Loucy (cell line): Measurements from ENCODE around the gene CEP170.

ENCODE experiments used
- EZH2phosphoT487 ChIP-seq: fragments of 200-600 bp; IDR thresholded peaks from 2 replicates; pipeline ENCODE4 v1.6.1; 2018; ENCODE audit warnings: antibody characterized with exemption, mild to moderate bottlenecking, moderate library complexity, borderline replicate concordance
- TF ChIP-seq, protein P1 (sequence below): fragments of 200-600 bp; sonication (generic); conservative IDR thresholded peaks from 2 replicates; pipeline ENCODE4 v1.5.1; 2014; ENCODE audit warnings: mild to moderate bottlenecking, antibody characterized with exemption, low read length

- TF ChIP-seq, protein P1, sequence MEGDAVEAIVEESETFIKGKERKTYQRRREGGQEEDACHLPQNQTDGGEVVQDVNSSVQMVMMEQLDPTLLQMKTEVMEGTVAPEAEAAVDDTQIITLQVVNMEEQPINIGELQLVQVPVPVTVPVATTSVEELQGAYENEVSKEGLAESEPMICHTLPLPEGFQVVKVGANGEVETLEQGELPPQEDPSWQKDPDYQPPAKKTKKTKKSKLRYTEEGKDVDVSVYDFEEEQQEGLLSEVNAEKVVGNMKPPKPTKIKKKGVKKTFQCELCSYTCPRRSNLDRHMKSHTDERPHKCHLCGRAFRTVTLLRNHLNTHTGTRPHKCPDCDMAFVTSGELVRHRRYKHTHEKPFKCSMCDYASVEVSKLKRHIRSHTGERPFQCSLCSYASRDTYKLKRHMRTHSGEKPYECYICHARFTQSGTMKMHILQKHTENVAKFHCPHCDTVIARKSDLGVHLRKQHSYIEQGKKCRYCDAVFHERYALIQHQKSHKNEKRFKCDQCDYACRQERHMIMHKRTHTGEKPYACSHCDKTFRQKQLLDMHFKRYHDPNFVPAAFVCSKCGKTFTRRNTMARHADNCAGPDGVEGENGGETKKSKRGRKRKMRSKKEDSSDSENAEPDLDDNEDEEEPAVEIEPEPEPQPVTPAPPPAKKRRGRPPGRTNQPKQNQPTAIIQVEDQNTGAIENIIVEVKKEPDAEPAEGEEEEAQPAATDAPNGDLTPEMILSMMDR, result no peak
- TF ChIP-seq EZH2phosphoT487, result no peak
Observed at GRCh38 chr1:243291292-243291691, 36.2 kb upstream of the CEP170 start.
